Measurements from ENCODE around the gene FOXP1.

Gene FOXP1

DNA sequence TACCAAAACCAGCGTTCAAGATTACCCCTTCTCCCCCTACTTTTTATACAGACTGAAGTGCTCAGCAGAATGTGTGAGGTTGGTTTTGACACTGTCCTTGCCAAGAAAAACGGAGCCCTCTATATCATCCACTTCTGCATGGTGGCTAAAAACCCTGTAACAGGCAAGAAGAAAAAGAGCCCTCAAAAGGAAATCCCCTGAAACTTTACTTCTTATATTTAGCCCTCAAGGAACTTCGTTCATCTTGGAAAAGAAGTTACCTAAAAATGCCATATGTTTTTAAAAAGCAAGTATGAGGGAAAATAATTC, 473.6 kb downstream of the FOXP1 start:
- no peak for DNase-seq

DNA sequence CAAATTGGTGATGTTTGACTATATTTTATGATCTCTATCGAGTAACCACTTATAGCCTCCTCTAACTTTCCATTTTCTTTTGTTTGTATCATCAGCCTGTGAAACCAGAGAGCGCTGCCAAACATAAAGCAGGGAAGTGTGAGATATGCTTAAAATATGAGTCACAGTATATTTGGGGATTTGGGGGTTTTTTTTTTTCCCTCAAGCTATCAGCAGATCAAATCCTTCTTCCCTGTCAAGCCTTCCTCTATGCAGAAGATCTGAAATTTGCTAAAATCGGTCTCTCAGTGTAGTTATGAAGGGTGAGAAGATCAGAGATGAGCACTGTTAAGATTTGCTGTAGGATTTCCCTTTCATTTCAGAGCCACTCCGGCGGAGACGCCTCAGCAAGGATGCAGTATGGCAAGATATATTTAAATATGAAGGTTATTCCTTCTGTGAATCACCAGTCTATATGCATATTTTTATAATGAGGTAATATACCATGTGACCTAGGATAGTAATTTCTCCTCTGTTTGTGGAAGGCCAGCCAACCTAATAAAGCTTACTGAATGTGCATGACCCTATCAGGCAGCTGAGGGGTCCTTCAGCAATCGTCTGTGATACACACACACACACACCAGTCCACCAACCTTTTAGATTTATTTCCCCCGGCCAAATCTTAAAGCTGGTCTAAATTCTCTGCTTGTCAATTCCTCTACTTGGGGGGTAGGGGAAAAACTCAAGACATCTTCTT, 474.1 kb downstream of the FOXP1 start:
- DNase-seq, result no peak

DNA sequence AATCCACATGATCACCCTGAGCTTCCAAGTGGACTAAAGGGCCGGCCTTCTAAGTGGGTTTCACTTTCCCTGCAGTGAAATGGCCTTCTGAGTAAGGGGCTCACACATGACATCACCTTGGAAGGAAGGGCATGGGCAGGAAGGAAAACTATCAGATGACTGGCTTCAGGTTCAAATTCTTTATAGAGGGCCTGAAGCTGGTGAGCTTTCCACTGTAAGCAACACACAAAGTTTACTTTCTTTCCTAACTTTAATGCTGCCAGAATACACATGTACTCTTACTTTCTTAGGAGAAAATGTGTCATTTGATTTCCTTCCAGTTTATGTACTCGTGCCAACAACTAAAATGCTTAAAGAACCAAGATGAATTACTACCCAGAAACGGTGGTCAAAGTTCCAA, 475.6 kb downstream of the FOXP1 start:
- no peak for DNase-seq

DNA sequence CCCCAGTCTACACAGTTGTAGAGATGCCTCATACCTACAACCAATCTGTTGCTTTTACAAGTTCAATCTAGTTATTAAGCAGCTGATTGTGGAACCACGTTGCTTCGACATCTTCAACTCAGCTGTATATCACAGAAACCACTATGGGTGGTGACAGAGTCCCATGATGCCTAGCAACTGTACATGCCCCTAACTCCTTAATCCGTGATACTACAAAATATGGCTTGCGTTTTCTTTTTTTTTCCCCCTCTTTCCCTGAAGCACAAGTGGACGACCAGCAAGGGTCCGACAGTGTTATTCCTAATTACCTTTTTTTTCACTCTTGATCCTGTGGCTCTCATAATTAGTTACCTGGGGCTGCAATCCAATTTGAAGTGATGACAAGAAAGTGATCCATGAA, 478.6 kb downstream of the FOXP1 start:
- DNase-seq, result no peak

GRCh38 chr3:71104556-71104955, 479.0 kb downstream of the FOXP1 start:
- no peak for DNase-seq

GRCh38 chr3:71104121-71104541, 479.4 kb downstream of the FOXP1 start:
- no peak for DNase-seq

GRCh38 chr3:71103430-71103921, 480.1 kb downstream of the FOXP1 start:
- DNase-seq, result no peak

DNA sequence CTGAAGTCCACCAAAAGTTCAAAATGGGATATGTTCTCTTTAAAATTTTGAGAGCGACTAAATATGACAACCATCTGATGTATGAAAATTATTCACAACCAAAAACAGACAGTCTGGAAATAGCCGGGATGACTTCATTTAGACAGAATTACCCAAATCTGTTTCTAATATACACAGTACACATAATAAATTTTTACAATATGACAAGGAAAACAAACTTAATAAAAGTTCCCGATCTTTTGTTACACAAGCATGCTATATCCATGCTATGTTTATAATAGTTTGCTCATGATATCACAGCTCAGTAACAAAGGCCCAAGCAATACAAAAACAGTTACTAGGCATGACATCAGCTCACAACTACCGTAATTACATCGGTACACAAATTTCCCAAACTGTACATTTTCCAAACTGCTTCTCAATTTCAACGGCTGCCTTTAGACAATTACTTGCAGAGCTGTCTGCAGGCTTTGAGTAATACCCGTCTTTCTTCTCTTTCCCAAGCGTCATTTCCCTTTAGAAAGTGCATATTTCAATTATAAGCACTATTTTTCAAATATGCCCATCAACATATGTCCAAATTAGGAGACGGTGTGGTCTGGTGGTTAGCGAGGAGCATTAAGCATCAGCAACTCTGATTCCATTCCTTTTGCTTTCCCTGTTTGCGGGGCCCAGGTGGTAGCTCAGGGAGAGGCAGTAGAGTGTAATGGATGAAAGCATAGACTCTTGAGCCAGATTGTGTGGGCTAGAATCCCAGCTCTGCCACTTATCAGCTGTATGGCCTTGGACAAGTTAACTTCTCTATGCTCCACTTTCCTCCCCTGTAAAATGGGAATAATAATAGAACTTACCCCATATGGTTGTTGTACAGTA, 481.2 kb downstream of the FOXP1 start:
- DNase-seq, result no peak

DNA sequence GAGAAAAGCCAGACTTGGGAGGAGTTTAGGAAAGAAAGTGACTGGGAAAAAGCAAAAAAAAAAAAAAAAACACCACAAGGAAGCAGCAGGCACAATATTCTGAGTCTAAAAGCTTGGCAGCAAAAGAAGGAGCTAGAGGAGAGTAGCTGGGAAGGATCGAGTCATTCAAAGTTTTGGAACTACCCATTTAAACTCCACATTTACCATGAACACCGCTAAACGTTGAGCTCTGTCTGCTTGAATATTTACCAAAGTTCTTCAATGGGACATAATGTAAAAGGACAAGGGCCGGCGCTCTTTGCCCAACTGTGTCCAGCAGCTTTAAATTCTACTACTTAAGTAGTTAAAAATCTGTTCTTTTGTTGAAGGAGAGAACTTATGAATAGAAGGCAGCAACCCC, 481.9 kb downstream of the FOXP1 start:
- DNase-seq, result no peak

- DNase-seq, result no peak
Observed at GRCh38 chr3:71101014-71101413, 482.5 kb downstream of the FOXP1 start.

DNA sequence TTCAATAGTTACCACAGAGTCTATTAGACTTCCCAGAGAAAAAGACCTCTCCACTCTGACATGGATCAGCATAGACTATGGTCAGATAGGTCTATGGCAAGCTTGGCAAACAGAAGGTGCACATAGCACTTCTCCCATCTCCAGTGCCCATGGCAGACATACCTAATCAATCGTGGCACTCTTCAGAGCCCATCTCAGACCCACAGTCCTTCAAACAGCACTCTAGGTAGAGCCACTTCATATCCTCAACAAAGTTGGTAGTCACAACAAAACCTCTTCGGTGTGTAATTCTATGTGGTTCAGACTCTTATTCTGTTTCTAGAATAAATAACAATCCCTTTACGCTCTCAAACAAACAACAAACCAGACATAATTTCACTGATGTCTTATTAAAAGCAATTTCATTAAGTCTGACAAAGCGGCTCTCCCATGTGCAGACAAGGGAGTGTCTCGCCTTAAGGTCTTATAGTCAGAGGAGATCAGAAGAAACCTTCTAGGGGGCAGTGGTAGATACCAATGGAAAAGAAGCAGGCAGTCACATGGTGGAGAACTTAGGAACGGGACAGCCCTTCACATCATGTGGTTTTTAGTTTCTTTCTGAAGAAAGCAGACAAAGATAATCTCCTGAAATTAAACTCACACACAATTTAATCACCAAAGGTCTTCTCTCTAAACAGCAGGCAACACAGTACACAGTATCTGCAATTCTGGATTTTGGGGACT, 483.4 kb downstream of the FOXP1 start:
- DNase-seq, result no peak

DNA sequence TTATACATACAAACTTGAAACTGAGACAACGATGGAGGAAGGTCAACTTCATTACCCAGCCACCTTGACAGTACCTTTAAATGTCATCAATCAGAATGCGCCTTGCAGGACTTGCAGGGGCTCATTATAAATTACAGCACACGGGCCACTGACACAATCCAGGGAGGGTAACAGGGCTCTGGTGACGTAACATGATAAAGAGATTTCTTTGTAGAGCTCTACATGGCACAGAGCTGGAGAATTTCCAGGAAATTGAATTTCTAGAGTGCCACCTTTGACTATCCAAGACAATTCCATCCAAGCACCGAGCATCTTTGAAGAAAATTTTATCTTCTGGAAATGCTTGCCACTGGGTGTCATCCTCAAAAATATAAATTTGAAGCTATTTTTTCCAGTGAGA, 486.0 kb downstream of the FOXP1 start:
- no peak for DNase-seq

- DNase-seq, result no peak
Observed at GRCh38 chr3:71095511-71096291, 487.8 kb downstream of the FOXP1 start.

DNA sequence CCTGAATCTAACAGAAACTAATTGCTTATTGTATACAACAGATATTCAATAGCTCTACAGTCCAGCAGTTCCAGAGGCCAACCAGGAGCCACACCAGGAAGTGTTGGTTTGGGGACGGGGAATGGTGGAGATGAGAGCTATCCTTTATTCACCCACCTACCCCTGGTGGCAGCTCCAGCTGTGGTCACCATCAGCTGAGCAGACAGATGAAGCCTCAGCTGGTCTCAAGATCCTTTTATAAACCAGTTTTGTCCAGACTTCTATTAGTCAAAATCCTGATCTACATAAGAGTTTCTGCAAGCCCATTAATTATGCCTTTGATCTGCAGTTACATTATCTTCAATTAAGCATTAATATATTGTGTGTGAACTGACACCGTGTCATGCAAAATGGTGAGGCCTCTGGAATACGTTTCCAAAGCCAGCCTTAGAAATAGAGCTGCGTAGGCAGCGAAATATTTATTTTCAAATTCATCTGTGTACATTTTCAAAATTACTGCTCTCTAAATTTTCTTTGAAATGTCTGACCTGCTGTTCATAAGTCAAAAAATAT, 488.8 kb downstream of the FOXP1 start:
- DNase-seq, result no peak

GRCh38 chr3:71092665-71093064, 490.9 kb downstream of the FOXP1 start:
- no peak for DNase-seq

- DNase-seq, result no peak
Observed at GRCh38 chr3:71090207-71090606, 493.3 kb downstream of the FOXP1 start.

DNA sequence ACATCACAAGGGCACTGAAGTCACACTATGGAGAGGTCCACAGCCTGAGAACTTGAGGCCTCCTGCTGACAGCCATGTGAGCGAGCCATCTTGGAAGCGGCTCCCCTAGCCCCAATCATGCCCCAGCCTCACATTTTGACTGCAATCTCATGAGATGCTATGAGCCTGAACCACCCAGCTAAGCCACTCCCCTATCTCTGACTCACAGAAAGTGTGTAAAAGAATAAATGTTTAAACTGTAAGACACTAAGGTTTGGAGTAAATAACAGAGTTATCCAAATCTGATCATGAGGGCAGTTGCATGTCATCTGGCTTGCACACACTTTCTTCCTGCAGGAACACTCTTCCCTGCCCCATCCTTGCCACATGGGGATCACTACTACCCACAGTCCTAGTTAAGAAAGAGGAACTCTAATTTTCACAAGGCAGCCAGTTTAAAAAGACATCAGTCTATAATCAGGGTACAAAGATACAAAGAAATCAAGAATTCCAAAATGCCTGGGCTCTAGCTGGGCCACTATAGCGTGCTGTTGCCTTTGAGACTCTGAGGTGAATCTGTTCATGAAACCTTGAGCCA, 494.2 kb downstream of the FOXP1 start:
- DNase-seq, result no peak

DNA sequence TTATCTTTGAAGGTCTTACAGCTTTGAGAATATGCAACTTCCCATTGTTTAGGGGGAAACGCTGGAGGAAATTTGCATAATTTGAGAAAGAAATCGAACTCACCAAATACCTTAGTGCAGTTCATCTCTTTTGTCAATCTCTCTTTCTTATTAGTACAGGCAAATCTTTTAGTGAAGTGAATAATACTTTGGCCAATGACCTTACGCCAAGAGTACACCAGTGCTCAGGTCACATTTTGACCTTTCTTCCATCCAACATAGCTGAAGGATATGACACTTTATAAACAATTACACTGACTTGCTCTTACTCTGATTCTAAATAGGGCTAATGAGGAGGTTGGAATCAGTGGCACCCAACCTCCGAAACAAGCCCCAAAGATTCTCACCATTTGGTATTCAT, 494.8 kb downstream of the FOXP1 start:
- no peak for DNase-seq

DNA sequence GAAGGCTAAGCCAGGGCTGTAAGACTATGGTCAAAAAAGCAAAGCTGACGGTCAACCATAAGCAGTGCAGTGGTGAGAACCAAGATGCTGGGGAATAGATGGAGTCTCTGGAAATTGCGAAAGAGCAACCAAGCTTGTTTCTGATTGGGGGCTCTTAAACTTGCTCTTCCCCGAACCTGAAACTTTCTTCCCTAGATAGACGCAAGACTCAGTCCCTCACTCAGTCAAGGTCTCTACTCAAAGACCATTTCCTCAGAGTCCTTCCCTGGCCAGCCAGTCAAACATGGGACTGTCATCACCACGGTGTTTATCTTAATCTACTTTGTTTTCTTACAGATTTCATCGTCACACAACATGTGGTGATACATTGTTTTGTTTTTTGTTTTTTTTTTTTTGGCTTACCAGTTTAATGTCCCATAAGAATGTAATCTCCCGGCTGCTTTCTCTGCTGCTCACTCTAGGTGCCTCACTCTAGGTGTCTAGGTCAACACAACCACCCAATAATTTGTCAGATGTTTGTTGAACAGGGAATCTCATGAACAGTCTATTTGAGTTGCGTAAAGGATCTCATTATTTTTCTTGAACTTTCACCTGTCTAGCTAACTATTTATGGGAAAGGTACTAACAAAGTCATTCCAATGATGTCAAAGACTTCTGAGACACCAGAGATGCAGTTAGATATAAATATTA, 495.4 kb downstream of the FOXP1 start:
- DNase-seq, result no peak

GRCh38 chr3:71087143-71088018, 496.1 kb downstream of the FOXP1 start:
- no peak for DNase-seq

GRCh38 chr3:71086777-71087142, 496.8 kb downstream of the FOXP1 start:
- DNase-seq, result no peak

All from cortex of kidney (tissue), 1 donor.